ENCODE measurements around the gene MRTFB. TPM values are rescaled to one million over a fixed set of nuclear protein-coding genes. Genes with fewer than 3 reads are reported as not detected.

MRTFB gene
- total RNA-seq, 4 donors from 2014 or later: 37.8 to 82.7 (median 47.9) TPM

GRCh38 chr16:14219983-14220382, 148.9 kb downstream of the MRTFB start:
- no peak for DNase-seq
- Histone ChIP-seq H3K36me3 (peaks cover 0 to 35% (median 13%) of the 10 kb centered on the region in 4 donors), H3K27ac (no peak overlapping the region), H3K4me1 (no peaks in the 10 kb centered on the region), H3K4me3 (no peak overlapping the region), H3K9me3 (no peaks in the 10 kb centered on the region), H3K27me3 (no peaks in the 10 kb centered on the region)
- TF ChIP-seq EP300 (IDR thresholded peaks at IDR 0.05; ENCODE audit: low read depth) (no peak), POLR2AphosphoS5 (IDR thresholded peaks at IDR 0.05) (no peak), POLR2A (IDR thresholded peaks at IDR 0.05) (no peak)
- TF ChIP-seq, protein P1, sequence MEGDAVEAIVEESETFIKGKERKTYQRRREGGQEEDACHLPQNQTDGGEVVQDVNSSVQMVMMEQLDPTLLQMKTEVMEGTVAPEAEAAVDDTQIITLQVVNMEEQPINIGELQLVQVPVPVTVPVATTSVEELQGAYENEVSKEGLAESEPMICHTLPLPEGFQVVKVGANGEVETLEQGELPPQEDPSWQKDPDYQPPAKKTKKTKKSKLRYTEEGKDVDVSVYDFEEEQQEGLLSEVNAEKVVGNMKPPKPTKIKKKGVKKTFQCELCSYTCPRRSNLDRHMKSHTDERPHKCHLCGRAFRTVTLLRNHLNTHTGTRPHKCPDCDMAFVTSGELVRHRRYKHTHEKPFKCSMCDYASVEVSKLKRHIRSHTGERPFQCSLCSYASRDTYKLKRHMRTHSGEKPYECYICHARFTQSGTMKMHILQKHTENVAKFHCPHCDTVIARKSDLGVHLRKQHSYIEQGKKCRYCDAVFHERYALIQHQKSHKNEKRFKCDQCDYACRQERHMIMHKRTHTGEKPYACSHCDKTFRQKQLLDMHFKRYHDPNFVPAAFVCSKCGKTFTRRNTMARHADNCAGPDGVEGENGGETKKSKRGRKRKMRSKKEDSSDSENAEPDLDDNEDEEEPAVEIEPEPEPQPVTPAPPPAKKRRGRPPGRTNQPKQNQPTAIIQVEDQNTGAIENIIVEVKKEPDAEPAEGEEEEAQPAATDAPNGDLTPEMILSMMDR (IDR thresholded peaks at IDR 0.05): no peak
- in situ Hi-C loops (cut with MboI; ENCODE audit: low pct_ligation_motif_present in 1 of 4, low pct_unique_long_range_greater_than_20kb in 1 of 4, low sequenced_read_pairs in 3 of 4): no loop called here
- 95% methylated on average over 3 of the region's 3 CpGs; no CpG with 5 or more reads in 1 of the 2 donors for WGBS, 2 donors (ENCODE audit: low coverage in 1 of 2)
- intact Hi-C loops (cut with DNase I; ENCODE audit: low total_unique reads): no loop called here

DNA sequence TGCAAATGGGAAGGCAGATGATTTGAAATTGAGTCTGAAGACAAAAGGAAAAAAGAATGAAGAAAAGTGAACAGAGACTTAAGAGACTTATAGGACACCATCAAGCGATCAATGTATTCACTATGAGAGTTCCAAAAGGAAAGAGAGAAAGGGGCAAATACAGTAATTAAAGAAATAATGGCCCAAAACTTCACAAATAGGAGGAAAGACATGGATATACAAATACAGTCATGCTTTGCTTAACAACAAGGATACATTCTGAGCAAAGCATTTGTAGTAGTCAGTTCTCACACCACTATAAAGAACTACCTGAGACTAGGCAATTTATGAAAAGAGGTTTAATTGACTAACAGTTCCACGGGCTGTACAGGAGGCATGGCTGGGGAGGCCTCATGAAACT, 152.5 kb downstream of the MRTFB start:
- DNase-seq: no peak
- Histone ChIP-seq H3K9me3 (no peaks in the 10 kb centered on the region), H3K36me3 (peaks cover 0 to 36% (median 16%) of the 10 kb centered on the region in 4 donors), H3K27me3 (no peaks in the 10 kb centered on the region), H3K4me3 (no peak overlapping the region), H3K4me1 (no peaks in the 10 kb centered on the region), H3K27ac (no peak overlapping the region)
- in situ Hi-C loops (cut with MboI; ENCODE audit: low pct_ligation_motif_present in 1 of 4, low pct_unique_long_range_greater_than_20kb in 1 of 4, low sequenced_read_pairs in 3 of 4) (no loop called here), intact Hi-C loops (cut with DNase I; ENCODE audit: low total_unique reads) (no loop called here)
- WGBS, 2 donors (ENCODE audit: low coverage in 1 of 2): 82 to 98% methylated on average over 1 to 2 of the region's 2 CpGs
- no peak for TF ChIP-seq POLR2A (IDR thresholded peaks at IDR 0.05)
- no peak for TF ChIP-seq POLR2AphosphoS5 (IDR thresholded peaks at IDR 0.05)
- TF ChIP-seq, protein P1 (IDR thresholded peaks at IDR 0.05): no peak
- TF ChIP-seq EP300 (IDR thresholded peaks at IDR 0.05; ENCODE audit: low read depth): no peak

GRCh38 chr16:14225457-14225856, 154.3 kb downstream of the MRTFB start:
- TF ChIP-seq EP300 (IDR thresholded peaks at IDR 0.05; ENCODE audit: low read depth) (no peak), POLR2AphosphoS5 (IDR thresholded peaks at IDR 0.05) (no peak), POLR2A (IDR thresholded peaks at IDR 0.05) (no peak)
- TF ChIP-seq, protein P1 (IDR thresholded peaks at IDR 0.05): no peak
- Histone ChIP-seq H3K9me3 (no peaks in the 10 kb centered on the region), H3K4me3 (no peak overlapping the region), H3K4me1 (no peaks in the 10 kb centered on the region), H3K36me3 (peaks cover 0 to 30% (median 14%) of the 10 kb centered on the region in 4 donors), H3K27ac (no peak overlapping the region), H3K27me3 (no peaks in the 10 kb centered on the region)
- in situ Hi-C loops (cut with MboI; ENCODE audit: low pct_ligation_motif_present in 1 of 4, low pct_unique_long_range_greater_than_20kb in 1 of 4, low sequenced_read_pairs in 3 of 4) (loop anchor here in 2 of 4 donors (25.0 kb wide), 1 partner anchor 288 kb away; no protein-coding TSS in a partner anchor), intact Hi-C loops (cut with DNase I; ENCODE audit: low total_unique reads) (no loop called here)
- WGBS, 2 donors (ENCODE audit: low coverage in 1 of 2): 97 to 99% methylated on average over 3 of the region's 3 CpGs
- no peak for DNase-seq

GRCh38 chr16:14232106-14232864, 161.2 kb downstream of the MRTFB start:
- intact Hi-C loops (cut with DNase I; ENCODE audit: low total_unique reads): no loop called here
- Histone ChIP-seq H3K36me3 (peaks cover 0 to 20% (median 5%) of the 10 kb centered on the region in 4 donors), H3K4me3 (no peak overlapping the region), H3K27ac (no peak overlapping the region), H3K9me3 (no peaks in the 10 kb centered on the region), H3K4me1 (no peaks in the 10 kb centered on the region), H3K27me3 (no peaks in the 10 kb centered on the region)
- in situ Hi-C loops (cut with MboI; ENCODE audit: low pct_ligation_motif_present in 1 of 4, low pct_unique_long_range_greater_than_20kb in 1 of 4, low sequenced_read_pairs in 3 of 4): loop anchor here in 2 of 4 donors (25.0 kb wide), 1 partner anchor 295 kb away; no protein-coding TSS in a partner anchor
- no peak for DNase-seq
- 76 to 89% methylated on average over 9 of the region's 9 CpGs for WGBS, 2 donors (ENCODE audit: low coverage in 1 of 2)
- TF ChIP-seq EP300 (IDR thresholded peaks at IDR 0.05; ENCODE audit: low read depth): no peak
- TF ChIP-seq, protein P1 (IDR thresholded peaks at IDR 0.05): no peak
- TF ChIP-seq POLR2AphosphoS5 (IDR thresholded peaks at IDR 0.05): no peak
- TF ChIP-seq POLR2A (IDR thresholded peaks at IDR 0.05): no peak
